Measurements from ENCODE around the gene ANK3.

Gene ANK3

DNA sequence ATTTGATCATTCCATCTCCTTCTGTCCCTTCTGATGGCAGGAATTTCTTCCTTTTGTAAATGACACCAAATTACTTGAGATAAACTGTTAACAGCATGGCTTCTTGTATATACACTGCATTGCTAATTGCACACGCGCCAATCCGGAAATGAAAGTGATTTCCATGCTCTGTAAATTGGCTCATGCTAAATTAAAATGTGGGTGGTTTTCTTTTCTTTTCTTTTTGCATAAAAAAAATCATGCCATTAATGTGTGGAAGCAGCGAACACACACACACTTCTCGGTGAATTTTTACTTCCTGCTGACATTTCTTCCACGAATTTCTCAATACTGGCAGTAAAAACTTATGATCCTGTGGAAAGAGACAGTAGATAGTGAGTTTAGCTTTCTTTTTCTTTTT, 360.2 kb downstream of the ANK3 start:
- DNase-seq (ENCODE audit: low spot score) = no peak

DNA sequence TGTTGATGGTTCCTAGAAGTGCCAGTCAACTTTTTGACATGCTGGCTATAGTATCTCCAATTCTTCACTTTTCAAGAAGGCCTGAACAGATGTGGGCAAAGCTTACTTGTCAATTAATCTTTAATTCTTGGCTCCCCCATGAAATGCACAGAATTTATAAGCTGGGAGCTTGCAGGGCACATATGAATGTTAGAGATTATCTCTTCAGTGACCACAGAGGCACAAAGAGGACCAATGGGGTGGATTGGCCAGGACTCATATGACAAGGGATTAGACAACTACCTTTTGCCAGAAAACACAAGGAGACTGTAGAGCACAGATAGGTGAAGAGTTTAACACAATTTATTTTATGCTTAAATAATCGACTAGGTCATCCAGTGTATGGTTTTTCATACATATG, 361.6 kb downstream of the ANK3 start:
- no peak for DNase-seq (ENCODE audit: low spot score)

GRCh38 chr10:60025279-60025678, 364.4 kb downstream of the ANK3 start:
- DNase-seq (ENCODE audit: low spot score) = no peak

DNA sequence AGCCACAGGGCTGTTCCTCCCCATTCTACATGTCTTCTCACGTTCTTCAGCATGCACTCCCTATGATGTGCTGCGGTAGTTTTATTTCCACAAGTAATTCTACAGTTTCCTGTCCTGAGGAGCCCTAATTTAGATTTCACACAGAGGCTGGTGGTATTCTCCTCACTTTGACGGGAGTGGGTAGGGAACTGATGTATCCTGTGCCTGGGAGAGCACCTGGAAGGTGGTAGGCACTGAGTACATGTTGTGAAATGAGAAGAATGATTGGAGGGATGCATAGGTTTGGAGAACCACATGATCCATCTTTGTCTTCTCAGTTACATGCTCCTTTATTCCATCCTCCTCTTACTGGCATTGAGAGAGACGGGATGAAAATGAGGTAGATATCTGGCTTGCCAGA, 365.2 kb downstream of the ANK3 start:
- no peak for DNase-seq (ENCODE audit: low spot score)

DNA sequence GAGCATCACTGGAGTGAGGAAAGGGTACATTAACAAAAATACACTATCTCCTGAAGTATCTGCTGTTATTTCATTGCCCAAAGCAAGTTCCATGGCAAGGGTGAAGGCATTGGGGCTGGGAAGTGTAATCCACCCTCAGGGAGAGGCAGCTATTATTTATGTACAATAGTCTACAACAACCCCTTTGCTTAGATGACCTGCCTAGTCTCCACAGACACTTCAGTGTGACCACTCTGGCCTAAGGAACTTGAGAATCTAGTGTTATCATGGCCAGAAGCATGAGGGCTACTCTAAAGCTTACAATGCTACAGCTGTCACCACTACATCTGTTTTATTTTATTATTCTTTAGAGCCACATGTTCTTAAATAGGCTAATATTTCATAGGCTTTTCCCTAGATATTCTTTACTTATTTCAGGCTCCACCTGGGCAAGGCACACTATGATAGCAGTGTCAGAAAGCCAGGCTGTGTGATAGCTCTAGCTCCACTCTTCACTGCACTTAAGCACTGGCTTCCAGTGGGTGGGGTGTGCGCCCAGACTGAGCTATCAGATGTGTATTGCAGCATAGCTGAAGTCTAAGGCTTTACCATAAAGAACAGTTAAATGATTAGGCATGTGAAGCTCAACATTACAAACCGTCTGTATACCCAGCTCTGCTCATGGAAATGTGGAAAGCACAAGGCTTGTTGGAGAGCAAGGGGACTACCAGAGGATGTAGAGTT, 366.4 kb downstream of the ANK3 start:
- no peak for DNase-seq (ENCODE audit: low spot score)

DNA sequence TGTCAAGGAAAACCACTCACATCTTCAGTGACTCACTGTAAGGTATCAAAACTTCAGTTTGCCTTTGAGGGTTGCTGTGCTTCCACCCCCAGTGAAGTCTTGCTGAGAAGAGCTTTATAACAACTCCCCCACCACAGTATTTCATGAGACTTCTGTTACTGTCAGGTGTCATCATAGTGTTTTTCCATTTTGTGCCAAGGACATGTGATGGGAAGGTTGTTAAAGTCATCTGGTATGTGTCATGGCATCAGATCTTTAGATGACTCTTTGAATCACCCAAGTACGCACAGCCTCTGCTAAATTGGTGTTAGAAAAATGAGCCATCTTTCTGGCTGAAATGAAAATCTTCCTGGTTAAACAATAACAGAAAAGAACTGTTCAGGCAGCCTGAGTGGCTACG, 368.3 kb downstream of the ANK3 start:
- DNase-seq (ENCODE audit: low spot score) = no peak

GRCh38 chr10:60016794-60017193, 372.9 kb downstream of the ANK3 start:
- DNase-seq (ENCODE audit: low spot score) = no peak

GRCh38 chr10:60009710-60010383, 379.8 kb downstream of the ANK3 start:
- DNase-seq (ENCODE audit: low spot score) = no peak

DNA sequence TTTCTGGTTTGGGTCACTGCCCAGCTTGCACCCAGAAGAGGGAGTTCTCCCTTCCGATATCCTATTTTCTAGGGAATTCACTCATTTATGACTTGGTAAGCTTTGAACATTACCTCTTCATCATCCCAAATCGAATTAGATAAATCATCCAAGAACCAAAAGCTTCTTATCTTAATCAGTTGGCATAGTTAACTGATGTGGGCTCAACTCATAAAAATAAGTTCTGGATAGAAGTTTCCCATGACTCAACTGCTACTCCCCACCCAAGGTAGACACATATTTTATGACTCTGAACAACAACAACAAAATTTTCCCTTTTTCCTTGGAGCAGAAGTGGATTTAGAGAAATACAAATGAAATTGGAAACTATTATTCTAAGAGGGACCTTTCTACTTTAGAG, 380.4 kb downstream of the ANK3 start:
- no peak for DNase-seq (ENCODE audit: low spot score)

GRCh38 chr10:60008816-60009215, 380.9 kb downstream of the ANK3 start:
- no peak for DNase-seq (ENCODE audit: low spot score)

DNA sequence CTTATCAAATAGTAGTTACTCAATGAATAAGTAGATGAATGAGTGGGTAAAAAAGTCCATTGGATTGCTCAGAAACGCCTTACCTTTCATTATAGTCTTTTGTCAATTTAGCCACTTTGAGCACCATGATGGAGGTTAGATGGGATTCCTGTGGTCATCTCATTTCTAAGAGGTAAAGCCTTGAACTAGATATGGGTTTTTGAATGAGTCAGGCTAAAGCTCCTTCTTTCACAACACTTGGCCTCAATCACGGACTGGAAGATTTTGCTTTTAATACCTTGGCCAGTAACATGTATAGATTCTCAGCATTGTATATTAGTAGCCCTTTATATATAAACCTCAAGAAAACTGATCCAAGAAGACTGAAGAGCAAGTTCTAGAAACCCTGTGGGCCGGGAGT, 383.6 kb downstream of the ANK3 start:
- DNase-seq (ENCODE audit: low spot score) = no peak

DNA sequence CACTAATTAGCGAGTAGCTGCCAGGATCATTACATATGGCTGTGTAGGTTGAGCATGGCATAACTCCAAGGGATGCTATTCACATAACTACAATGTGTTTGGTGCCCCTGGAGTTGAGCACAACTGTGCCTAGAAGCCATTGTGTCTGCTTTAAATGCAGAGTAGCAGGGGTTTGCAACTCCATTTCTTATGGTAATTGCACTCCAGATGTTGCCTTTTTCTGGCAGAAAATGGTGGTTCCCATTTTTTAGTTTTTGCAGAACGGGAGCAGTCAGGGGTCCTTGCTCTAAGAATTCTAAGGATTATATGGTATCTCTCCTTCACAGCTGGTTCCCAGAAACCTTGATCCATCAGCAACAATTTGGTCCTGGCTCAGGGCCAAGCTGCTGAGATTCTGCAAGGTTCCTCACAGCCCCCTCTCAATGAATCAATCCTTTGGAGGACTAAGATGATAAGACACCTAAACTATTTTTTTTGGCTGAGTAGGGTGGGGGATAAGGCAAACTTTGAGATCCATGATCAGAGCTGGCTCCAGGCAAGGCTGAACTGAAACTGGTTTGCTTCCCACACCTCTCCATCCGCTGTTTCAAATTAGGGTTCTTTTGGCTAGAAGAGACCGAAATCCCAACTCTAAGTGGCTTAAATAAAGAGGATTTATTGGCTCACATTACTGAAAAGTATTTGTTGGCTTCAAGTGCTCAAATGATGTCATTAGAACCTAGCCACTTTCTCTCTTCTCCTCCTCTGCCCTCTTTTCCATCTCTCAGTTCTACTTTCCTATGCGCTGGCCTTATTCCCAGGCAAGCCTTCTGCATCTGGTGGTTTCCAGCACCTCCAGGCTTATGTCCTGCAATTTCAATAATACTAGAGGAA, 385.8 kb downstream of the ANK3 start:
- no peak for DNase-seq (ENCODE audit: low spot score)

DNA sequence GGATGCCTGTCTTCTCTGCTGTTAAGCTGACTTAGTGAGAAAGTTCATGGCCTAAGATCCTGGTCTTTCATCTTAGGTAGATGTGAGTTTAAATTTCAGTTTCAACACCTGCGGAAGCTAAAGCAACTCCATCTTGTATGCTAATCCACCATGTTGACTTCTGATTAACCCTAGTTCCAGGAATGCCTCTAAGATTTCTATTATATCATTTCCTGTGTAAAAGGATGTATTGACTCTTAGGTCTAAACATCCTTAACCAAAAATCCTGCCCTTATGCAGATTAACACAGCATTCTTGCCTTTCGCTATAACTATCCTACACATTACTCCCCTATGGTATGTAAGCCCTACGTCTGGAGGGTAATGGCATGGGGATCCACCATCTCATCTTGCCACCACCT, 388.9 kb downstream of the ANK3 start:
- no peak for DNase-seq (ENCODE audit: low spot score)

- no peak for DNase-seq (ENCODE audit: low spot score)
Observed at GRCh38 chr10:59997827-59998525, 391.7 kb downstream of the ANK3 start.

- no peak for DNase-seq (ENCODE audit: low spot score)
Observed at GRCh38 chr10:59995862-59996261, 393.8 kb downstream of the ANK3 start.

GRCh38 chr10:59993931-59994330, 395.7 kb downstream of the ANK3 start:
- no peak for DNase-seq (ENCODE audit: low spot score)

DNA sequence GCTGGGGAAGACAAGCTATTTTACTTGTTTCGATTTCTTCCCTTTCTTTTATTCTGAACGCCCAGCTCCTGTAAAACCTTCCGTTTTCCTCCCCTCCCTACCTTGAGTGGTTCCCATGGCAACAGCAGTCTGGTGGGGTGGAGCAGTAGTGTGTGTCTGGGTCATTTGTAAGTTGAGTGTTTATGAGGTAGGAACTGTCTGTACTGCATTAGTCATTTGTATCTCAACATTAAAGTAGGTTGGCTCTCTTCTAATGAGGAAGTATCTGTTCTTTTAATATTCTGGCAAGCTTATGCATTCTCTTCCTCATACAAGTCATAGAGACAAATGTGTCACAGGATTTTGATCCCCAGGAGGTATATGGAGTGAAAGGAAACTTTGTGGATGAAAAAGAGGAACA, 398.0 kb downstream of the ANK3 start:
- no peak for DNase-seq (ENCODE audit: low spot score)

DNA sequence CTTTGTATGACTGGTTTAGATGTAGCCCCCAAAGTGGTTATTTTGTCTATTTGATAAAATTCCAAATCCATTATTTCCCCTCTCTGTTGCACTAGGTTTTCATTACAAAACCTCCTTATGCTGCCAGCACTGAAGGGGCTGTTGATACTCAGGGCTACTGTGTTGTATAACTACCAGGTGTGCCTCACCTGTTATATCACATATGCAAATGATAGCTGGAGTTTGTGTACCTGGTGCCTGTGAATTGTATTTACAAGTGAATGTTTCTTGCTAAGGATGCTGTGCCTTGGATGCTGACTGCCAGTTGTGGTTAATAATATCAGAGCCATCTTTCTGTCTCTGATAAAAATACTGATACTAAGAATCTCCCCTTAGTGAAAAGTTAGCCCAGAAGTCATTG, 398.6 kb downstream of the ANK3 start:
- no peak for DNase-seq (ENCODE audit: low spot score)

DNA sequence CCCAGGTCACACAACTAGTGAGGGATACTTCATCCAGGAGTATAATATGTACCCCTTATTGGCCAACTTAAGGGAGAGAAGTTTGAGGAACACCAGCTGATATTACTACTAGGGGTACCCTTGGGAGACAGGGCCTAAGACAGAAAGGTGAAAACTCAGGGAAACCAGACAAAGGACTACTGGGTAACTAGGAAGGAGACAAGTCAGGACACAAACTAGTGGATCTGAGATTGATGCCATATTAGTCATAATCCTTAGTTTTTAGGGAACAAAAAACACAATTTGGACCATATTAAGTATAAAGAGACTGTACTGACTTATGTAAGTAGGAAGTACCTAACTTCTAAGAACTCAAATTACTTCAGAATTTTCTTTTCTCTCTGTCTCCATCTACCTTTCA, 404.0 kb downstream of the ANK3 start:
- DNase-seq (ENCODE audit: low spot score) = no peak

DNA sequence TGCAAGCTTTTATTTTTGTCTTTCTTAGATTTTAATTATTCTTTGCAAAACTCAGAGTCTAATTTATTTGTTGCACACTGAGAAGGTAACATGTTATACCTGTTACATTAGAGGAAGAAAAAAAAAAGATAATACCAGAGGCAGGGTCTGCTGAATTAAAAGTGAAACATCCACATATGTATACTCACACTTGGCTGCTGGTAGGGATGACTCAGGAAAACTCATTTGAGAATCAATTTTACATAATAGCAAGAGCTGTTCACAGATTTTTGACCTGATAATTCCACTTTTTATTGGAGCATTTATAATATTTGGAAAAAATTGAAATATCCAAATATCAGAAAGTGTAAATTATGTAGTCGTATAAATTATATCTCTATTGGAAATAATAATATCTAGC, 405.3 kb downstream of the ANK3 start:
- DNase-seq (ENCODE audit: low spot score) = no peak

DNA sequence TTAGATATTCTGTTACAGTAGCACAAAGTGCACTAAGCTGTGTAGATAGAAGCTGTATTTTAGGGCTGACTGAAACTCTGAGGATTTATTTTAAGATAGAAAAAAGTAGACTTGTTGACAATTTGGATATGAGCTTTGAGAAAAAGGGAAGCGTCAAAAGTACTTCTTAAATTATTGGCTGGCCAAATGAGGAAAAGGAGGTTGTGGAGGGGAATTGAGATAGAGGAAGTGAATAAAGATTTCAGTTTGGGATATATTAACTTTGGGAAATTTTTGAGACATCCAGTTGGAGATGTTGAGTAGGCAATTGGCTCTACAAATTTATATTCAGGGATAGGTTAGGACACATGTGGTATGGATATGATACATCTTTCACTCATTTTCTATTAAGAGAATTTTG, 409.3 kb downstream of the ANK3 start:
- no peak for DNase-seq (ENCODE audit: low spot score)

- DNase-seq (ENCODE audit: low spot score) = no peak
Observed at GRCh38 chr10:59977486-59977885, 412.2 kb downstream of the ANK3 start.

Data from COLO829 (cell line).